ENCODE measurements around the gene AFP. TPM values are rescaled to one million over a fixed set of nuclear protein-coding genes. Genes with fewer than 3 reads are reported as not detected.

AFP gene
- total RNA-seq, 2 donors from 2014 or later = not detected

- DNase-seq (ENCODE audit: low spot score) = no peak
- TF ChIP-seq CTCF (IDR thresholded peaks at IDR 0.05) = no peak
- Histone ChIP-seq H3K9me3 (no peaks in the 10 kb centered on the region), H3K36me3 (no peaks in the 10 kb centered on the region), H3K4me1 (no peaks in the 10 kb centered on the region), H3K27ac (no peak overlapping the region), H3K27me3 (no peaks in the 10 kb centered on the region), H3K4me3 (no peak overlapping the region)
Observed at GRCh38 chr4:73419106-73420038, 16.6 kb upstream of the AFP start.

- H3K4me1 ChIP-seq = no peaks in the 10 kb centered on the region
- no peaks in the 10 kb centered on the region for H3K27me3 ChIP-seq
- H3K4me3 ChIP-seq = no peak overlapping the region
- no peak for DNase-seq (ENCODE audit: low spot score)
- no peaks in the 10 kb centered on the region for H3K9me3 ChIP-seq
- H3K27ac ChIP-seq = no peak overlapping the region
- TF ChIP-seq CTCF (IDR thresholded peaks at IDR 0.05) = no peak
- no peaks in the 10 kb centered on the region for H3K36me3 ChIP-seq
Observed at GRCh38 chr4:73420615-73421014, 15.4 kb upstream of the AFP start.

- Histone ChIP-seq H3K9me3 (no peaks in the 10 kb centered on the region), H3K4me1 (no peaks in the 10 kb centered on the region), H3K4me3 (no peak overlapping the region), H3K27ac (no peak overlapping the region), H3K36me3 (no peaks in the 10 kb centered on the region), H3K27me3 (no peaks in the 10 kb centered on the region)
- TF ChIP-seq CTCF (IDR thresholded peaks at IDR 0.05) = no peak
- DNase-seq (ENCODE audit: low spot score) = no peak
Observed at GRCh38 chr4:73421708-73422457, 14.1 kb upstream of the AFP start.

- no peak for TF ChIP-seq CTCF (IDR thresholded peaks at IDR 0.05)
- Histone ChIP-seq H3K9me3 (no peaks in the 10 kb centered on the region), H3K36me3 (no peaks in the 10 kb centered on the region), H3K27me3 (no peaks in the 10 kb centered on the region), H3K27ac (no peak overlapping the region), H3K4me1 (no peaks in the 10 kb centered on the region), H3K4me3 (no peak overlapping the region)
- DNase-seq (ENCODE audit: low spot score) = no peak
Observed at GRCh38 chr4:73422458-73422752, 13.6 kb upstream of the AFP start.

GRCh38 chr4:73423184-73423583 is 12.8 kb upstream of the AFP start:
- H3K36me3 ChIP-seq = no peaks in the 10 kb centered on the region
- no peak for TF ChIP-seq CTCF (IDR thresholded peaks at IDR 0.05)
- H3K9me3 ChIP-seq = no peaks in the 10 kb centered on the region
- no peaks in the 10 kb centered on the region for H3K27me3 ChIP-seq
- H3K27ac ChIP-seq = no peak overlapping the region
- no peaks in the 10 kb centered on the region for H3K4me1 ChIP-seq
- H3K4me3 ChIP-seq = no peak overlapping the region
- DNase-seq (ENCODE audit: low spot score) = no peak

All from right atrium auricular region (tissue), 2 donors.